Nephron progenitor cell (in vitro differentiated cells): ENCODE results near the gene AIF1.

ENCODE experiments used
- DNase-seq: peaks from one replicate; pipeline ENCODE4 v3.0.0; 2021
- H3K27ac Mint-ChIP-seq: 2 replicates; pipeline ENCODE4 v1.8.0; 2021; ENCODE audit warnings: mild to moderate bottlenecking, moderate library complexity, mixed read lengths
- H3K27me3 Mint-ChIP-seq: 2 replicates; pipeline ENCODE4 v1.8.0; 2021; ENCODE audit warnings: mild to moderate bottlenecking, low read depth, mixed read lengths; ENCODE audit not compliant: poor library complexity
- H3K36me3 Mint-ChIP-seq: 2 replicates; pipeline ENCODE4 v1.8.0; 2021; ENCODE audit warnings: low read depth, mixed read lengths
- H3K4me1 Mint-ChIP-seq: 2 replicates; pipeline ENCODE4 v1.8.0; 2021; ENCODE audit warnings: mixed read lengths
- H3K4me3 Mint-ChIP-seq: 2 replicates; pipeline ENCODE4 v1.8.0; 2021; ENCODE audit warnings: mild to moderate bottlenecking, moderate library complexity, mixed read lengths
- H3K9me3 Mint-ChIP-seq: 2 replicates; pipeline ENCODE4 v1.8.0; 2021; ENCODE audit warnings: mild to moderate bottlenecking, moderate library complexity, mixed read lengths
- TF ChIP-seq, protein P1 (sequence below): fragments of 200-600 bp; sonication (generic); IDR thresholded peaks from 2 replicates; pipeline ENCODE4 v1.5.0; 2021; ENCODE audit warnings: antibody characterized with exemption

Gene AIF1

DNA sequence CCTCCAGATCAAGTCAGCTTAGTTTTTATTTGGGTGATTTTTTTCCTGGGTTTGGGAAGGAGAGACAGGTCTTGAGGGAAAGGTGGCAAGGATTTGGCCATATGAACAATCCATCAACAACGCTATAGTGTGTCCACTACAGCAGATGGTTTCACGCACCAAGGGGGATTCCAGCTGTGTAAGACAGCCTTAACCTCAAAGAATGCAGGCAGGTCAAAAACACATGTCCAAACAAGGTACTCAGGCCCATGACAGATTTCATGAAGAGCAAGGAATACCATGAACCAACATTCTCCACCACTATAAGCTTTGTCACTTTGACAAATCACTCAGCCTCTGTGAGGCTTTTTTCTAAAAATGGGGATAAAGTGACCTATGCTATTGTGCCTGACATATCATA is 2.0 kb downstream of the AIF1 start:
- peaks cover 8% of the 10 kb centered on the region for H3K9me3 Mint-ChIP-seq
- H3K4me3 Mint-ChIP-seq = no peak overlapping the region
- H3K27ac Mint-ChIP-seq = no peak overlapping the region
- peaks cover under 1% of the 10 kb centered on the region for H3K36me3 Mint-ChIP-seq
- H3K27me3 Mint-ChIP-seq = no peaks in the 10 kb centered on the region
- no peak for DNase-seq
- H3K4me1 Mint-ChIP-seq = peaks cover 53% of the 10 kb centered on the region
- TF ChIP-seq, protein P1, sequence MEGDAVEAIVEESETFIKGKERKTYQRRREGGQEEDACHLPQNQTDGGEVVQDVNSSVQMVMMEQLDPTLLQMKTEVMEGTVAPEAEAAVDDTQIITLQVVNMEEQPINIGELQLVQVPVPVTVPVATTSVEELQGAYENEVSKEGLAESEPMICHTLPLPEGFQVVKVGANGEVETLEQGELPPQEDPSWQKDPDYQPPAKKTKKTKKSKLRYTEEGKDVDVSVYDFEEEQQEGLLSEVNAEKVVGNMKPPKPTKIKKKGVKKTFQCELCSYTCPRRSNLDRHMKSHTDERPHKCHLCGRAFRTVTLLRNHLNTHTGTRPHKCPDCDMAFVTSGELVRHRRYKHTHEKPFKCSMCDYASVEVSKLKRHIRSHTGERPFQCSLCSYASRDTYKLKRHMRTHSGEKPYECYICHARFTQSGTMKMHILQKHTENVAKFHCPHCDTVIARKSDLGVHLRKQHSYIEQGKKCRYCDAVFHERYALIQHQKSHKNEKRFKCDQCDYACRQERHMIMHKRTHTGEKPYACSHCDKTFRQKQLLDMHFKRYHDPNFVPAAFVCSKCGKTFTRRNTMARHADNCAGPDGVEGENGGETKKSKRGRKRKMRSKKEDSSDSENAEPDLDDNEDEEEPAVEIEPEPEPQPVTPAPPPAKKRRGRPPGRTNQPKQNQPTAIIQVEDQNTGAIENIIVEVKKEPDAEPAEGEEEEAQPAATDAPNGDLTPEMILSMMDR = no peak

DNA sequence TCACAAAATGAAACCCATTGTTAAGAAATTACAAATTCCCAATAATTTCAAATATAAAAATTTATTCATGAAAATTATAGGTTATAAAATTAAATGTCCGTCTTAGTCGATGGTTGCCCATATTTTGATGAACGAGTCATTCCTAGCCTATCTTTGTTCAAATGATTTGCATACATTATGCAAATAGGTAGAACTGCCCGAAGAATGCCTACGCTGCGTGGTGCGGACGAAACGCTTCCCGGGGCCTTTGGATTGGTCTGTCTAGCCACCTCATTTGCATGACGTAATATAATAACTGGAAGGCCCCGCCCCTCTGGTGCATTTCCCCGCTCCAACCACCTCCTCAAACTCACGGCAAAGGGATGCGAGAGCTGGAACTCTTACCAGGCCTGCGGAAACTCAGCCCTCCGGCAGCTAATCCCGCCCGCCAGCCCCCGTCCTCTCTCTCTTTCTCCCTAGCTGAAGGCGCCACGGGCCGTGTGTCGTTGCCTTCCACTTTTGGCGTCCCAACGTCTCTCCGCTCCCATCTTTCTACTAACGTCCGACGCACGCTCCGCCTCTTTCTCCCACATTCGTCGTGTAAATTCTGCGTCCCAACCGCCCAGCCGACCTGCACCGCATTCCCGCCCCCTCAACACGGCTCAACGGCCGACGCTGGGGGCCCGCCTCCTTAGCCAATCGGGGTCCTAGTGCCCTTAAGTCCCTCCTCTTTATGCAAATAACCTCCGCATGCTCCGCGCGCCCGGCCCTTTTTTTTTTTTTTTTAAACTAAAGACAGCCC is 5.0 kb downstream of the AIF1 start:
- peaks cover 27% of the 10 kb centered on the region for H3K36me3 Mint-ChIP-seq
- H3K4me1 Mint-ChIP-seq = peaks cover 53% of the 10 kb centered on the region
- peak; percentile 94 for DNase-seq
- H3K27ac Mint-ChIP-seq = peak overlapping the region; percentile 100
- H3K4me3 Mint-ChIP-seq = peak overlapping the region; percentile 95
- TF ChIP-seq, protein P1 = no peak
- no peaks in the 10 kb centered on the region for H3K27me3 Mint-ChIP-seq
- peaks cover 8% of the 10 kb centered on the region for H3K9me3 Mint-ChIP-seq

DNA sequence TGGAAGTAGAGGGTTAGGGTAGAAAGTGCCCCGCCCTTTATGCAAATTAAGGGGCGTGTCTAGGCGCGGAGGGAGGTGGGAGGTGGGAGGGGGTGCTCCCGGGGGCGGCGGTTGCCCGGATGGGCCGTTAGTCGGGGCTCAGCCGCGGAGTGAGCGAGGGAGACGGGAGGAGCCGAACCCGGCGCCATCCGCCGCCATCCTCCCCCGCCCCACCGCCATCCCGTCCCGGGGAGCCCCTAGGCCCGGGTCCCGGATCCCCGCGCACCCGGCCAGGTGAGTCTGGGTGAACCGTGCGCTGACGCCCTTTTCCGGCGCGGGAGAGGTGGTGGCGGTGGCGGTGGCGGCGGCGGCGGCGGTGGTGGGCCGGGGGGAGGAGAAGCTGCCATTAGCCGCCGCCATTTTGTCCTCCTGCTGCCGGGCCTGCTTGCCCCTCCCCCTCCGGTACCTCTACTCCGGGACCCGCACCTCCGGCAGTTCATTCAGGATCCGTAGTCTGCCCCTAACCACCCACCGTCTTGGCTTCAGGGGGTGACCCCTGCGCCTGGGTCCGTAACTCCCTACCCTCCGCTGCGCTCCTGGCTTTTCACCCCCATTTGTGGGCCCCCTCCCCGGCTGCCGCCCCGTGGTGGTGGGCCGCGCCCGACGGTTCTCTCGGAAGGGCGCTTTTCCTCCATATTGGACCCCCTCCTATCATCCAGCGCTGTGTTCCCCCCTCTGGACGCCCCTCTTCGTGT is 5.7 kb downstream of the AIF1 start, which contains the start of gene PRRC2A:
Gene PRRC2A, plus strand, starts transcription at position 130 of the 734 bp plus-strand sequence. CDS start 2,075 bp downstream, outside the sequence.
- H3K36me3 Mint-ChIP-seq = peaks cover 35% of the 10 kb centered on the region
- peak; percentile 96 for DNase-seq
- peaks cover 8% of the 10 kb centered on the region for H3K9me3 Mint-ChIP-seq
- peak within 1 kb of the TSS; percentile 95 for H3K4me3 Mint-ChIP-seq
- TF ChIP-seq, protein P1 = no peak
- peak within 1 kb of the TSS; percentile 100 for H3K27ac Mint-ChIP-seq
- peaks cover 46% of the 10 kb centered on the region for H3K4me1 Mint-ChIP-seq
- H3K27me3 Mint-ChIP-seq = no peaks in the 10 kb centered on the region

DNA sequence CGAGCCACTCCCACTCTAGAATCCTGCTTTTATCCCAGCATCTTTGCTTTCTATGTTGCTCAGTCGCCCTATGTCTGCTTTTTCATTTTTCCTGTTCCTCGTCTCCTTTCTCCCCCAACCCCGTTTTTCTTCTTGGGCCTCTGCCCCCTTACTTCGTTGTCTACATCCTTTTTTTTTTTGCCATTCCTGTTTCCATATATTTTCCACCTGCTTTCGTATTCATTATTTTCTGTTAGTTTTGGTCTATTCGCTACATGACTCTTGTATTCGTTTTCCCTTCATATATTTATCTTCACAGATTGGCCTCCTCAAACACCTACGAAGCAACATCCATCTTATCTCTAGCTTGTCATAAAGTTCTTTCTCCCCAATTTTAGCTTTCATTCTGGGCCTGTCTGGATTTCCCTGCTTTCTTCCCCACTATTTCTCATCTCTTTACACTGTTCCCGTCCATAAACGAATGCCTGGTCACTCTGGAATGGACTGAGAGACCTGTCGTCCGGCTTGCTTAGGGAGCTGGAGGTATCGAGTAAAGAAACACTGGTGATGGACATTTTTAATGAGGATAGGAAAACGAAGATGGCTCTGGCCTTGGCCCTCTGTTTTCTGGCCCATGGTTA is 6.4 kb downstream of the AIF1 start:
- TF ChIP-seq, protein P1 = no peak
- no peak for DNase-seq
- Mint-ChIP-seq H3K4me3 (peak overlapping the region; percentile 95), H3K27ac (peak overlapping the region; percentile 95), H3K9me3 (peaks cover 8% of the 10 kb centered on the region), H3K27me3 (no peaks in the 10 kb centered on the region), H3K4me1 (peaks cover 39% of the 10 kb centered on the region), H3K36me3 (peaks cover 42% of the 10 kb centered on the region)

DNA sequence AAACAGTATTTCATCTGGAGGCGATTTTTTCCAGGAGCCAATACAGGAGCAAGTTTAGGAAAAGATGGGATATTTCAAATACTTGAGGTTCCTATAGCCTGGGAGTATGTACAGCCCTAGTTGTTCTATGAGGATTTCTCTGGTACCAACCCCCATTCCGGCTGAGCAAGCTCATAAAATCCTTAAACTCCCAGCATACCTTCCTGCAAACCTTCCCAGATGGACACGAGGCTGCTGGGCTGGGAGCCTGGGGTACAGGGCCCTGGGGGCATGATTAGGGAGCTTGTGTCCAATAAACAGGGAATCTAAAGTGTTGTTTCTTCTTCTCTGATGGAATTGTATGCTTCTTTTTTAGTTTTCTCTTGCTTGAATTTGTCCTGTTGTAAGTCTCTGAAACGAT is 7.0 kb downstream of the AIF1 start:
- Mint-ChIP-seq H3K9me3 (peaks cover 8% of the 10 kb centered on the region), H3K27ac (peak overlapping the region; percentile 1), H3K27me3 (no peaks in the 10 kb centered on the region), H3K36me3 (peaks cover 47% of the 10 kb centered on the region), H3K4me1 (peaks cover 33% of the 10 kb centered on the region), H3K4me3 (peak overlapping the region; percentile 95)
- TF ChIP-seq, protein P1 = no peak
- no peak for DNase-seq
